Liver (tissue), 3 donors: Measurements from ENCODE around the gene USP24.

ENCODE experiments used
- CTCF ChIP-seq: fragments of 150-350 bp; IDR thresholded peaks from 2 replicates; pipeline ENCODE4 v1.5.1; 2017; ENCODE audit warnings: improper control_type of control experiment, low read depth, low read length; ENCODE audit not compliant: missing input control
- FOXA1 ChIP-seq: IDR thresholded peaks from 2 replicates; pipeline ENCODE4 v1.6.1; 2016; ENCODE audit warnings: antibody characterized with exemption
- JUND ChIP-seq, 2 donors: IDR thresholded peaks; 2 replicates each; pipeline ENCODE4 v1.6.1; 2016; ENCODE audit warnings: antibody characterized with exemption in 2 of 2
- RAD21 ChIP-seq, 2 donors: IDR thresholded peaks; 2 replicates each; pipeline ENCODE4 v1.6.1; 2016; ENCODE audit warnings: antibody characterized with exemption in 2 of 2, mild to moderate bottlenecking in 2 of 2
- REST ChIP-seq: IDR thresholded peaks from 2 replicates; pipeline ENCODE4 v1.6.1; 2016; ENCODE audit warnings: antibody characterized with exemption, mild to moderate bottlenecking
- donor health status: healthy.
- donor health status: healthy.

GRCh38 chr1:55140137-55140536 is 75.0 kb downstream of the USP24 start:
- TF ChIP-seq CTCF: no peak
- no peak for TF ChIP-seq RAD21 (IDR thresholded peaks at IDR 0.05)
- TF ChIP-seq JUND (IDR thresholded peaks at IDR 0.05): no peak
- TF ChIP-seq FOXA1: no peak
- TF ChIP-seq REST: no peak
